ENCODE measurements around the gene ITGBL1.

GRCh38 chr13:101512650-101513049 is 60.2 kb downstream of the ITGBL1 start:
- no peak for TF ChIP-seq POLR2A (IDR thresholded peaks at IDR 0.05; ENCODE audit: low read depth, low read length)
- no peak for TF ChIP-seq CTCF (conservative IDR thresholded peaks at IDR 0.05; ENCODE audit: low read depth, low read length)
- no peak for TF ChIP-seq CHD1 (IDR thresholded peaks at IDR 0.05; ENCODE audit: low read depth, low read length)
- TF ChIP-seq ELK1 (IDR thresholded peaks at IDR 0.05; ENCODE audit: borderline replicate concordance, low read depth, low read length): no peak
- no peak for TF ChIP-seq USF2 (IDR thresholded peaks at IDR 0.05; ENCODE audit: low read depth, low read length)
- no peak for TF ChIP-seq RAD21 (IDR thresholded peaks at IDR 0.05; ENCODE audit: low read length)
- no peak for TF ChIP-seq FOS (IDR thresholded peaks at IDR 0.05; ENCODE audit: low read depth, low read length)
- no peak for TF ChIP-seq MAFK (IDR thresholded peaks at IDR 0.05; ENCODE audit: low read depth, low read length)
- no peak for TF ChIP-seq RCOR1 (IDR thresholded peaks at IDR 0.05; ENCODE audit: insufficient replicate concordance, low read length)
- TF ChIP-seq RFX5 (IDR thresholded peaks at IDR 0.05; ENCODE audit: low read depth, low read length): no peak
- no peak for TF ChIP-seq BHLHE40 (IDR thresholded peaks at IDR 0.05; ENCODE audit: low read depth, low read length)
- TF ChIP-seq MAZ (IDR thresholded peaks at IDR 0.05; ENCODE audit: borderline replicate concordance, low read depth, low read length): no peak
- TF ChIP-seq CEBPB (IDR thresholded peaks at IDR 0.05; ENCODE audit: low read depth, low read length): no peak
- no peak for TF ChIP-seq MXI1 (IDR thresholded peaks at IDR 0.05; ENCODE audit: borderline replicate concordance, low read depth, low read length)

Measured in IMR-90 (cell line).